ENCODE results near the gene MRPS18A. TPM values are rescaled to one million over a fixed set of nuclear protein-coding genes. Genes with fewer than 3 reads are reported as not detected.
"Not testable (repeated sequence)": the region's sequence is repeated elsewhere in the genome, so short reads cannot be mapped to it uniquely, and the experiment has no call there.

Gene MRPS18A
- polyA plus RNA-seq, 1 experiment: 41.0 TPM

- no peak overlapping the region for H3K27ac ChIP-seq (ENCODE audit: low read depth, low read length)
- POLR2A ChIA-PET: interaction anchor here (0.5 to 1.6 kb wide), 2 partner anchors 104 to 110 kb away, joined by 4 to 8 read pairs; partner anchors contain the start of gene VEGFA
Measured at GRCh38 chr6:43666196-43666920, 21.2 kb downstream of the MRPS18A start.

DNA sequence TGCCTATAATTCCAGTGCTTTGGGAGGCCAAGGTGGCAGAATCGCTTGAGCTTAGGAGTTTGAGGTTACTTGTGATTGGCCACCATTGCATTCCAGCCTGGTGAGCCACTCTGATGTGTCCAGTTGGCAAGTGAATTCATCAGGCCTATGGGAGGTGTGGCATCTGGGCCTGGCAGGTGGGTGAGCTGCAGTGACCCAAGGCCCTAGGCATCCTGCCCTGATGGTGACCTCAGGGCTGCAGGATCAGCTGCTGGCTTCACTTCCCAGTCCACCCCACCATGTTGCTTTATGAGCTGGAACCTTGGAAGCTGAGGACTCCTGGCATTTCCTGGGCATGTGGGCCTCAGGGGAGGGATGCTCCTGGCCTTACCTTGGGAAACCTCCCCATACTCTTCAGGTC is 22.2 kb downstream of the MRPS18A start:
- DNase-seq (ENCODE audit: low read depth, low spot score): no peak
- H3K9me3 ChIP-seq (ENCODE audit: control insufficient read depth, insufficient read depth, low read length): peaks cover 5% of the 10 kb centered on the region; the same call in 1 of the 2 replicates
- CTCF ChIA-PET: interaction anchor here (1.3 to 8.9 kb wide), 5 partner anchors 19 to 414 kb away, joined by 4 to 90 read pairs (median 9); partner anchors contain the start of gene VEGFA
- no peak overlapping the region for H3K4me3 ChIP-seq (ENCODE audit: low read depth, low read length)
- POLR2A ChIA-PET: interaction anchor here (0.9 to 1.0 kb wide), 3 partner anchors 12 to 36 kb away, joined by 3 read pairs; partner anchors contain the start of gene MAD2L1BP
- no peak overlapping the region for H3K27ac ChIP-seq (ENCODE audit: low read depth, low read length)
- peaks cover 5% of the 10 kb centered on the region for H3K27me3 ChIP-seq (ENCODE audit: control insufficient read depth, insufficient read depth, low read length)
- TF ChIP-seq CTCF (IDR thresholded peaks at IDR 0.05; ENCODE audit: low read depth, low read length): no peak

More at GRCh38 chr6:43666196-43666920, 21.2 kb downstream of the MRPS18A start:
- peaks cover 5% of the 10 kb centered on the region for H3K27me3 ChIP-seq (ENCODE audit: control insufficient read depth, insufficient read depth, low read length)
- no peak for TF ChIP-seq CTCF (IDR thresholded peaks at IDR 0.05; ENCODE audit: low read depth, low read length)
- peaks cover 2% of the 10 kb centered on the region; the same call in 1 of the 2 replicates for H3K9me3 ChIP-seq (ENCODE audit: control insufficient read depth, insufficient read depth, low read length)
- no peak for DNase-seq (ENCODE audit: low read depth, low spot score)
- CTCF ChIA-PET: interaction anchor here (0.6 to 8.9 kb wide), 18 partner anchors 11 to 413 kb away, joined by 3 to 90 read pairs (median 4); partner anchors contain the start of gene VEGFA
- no peak overlapping the region for H3K4me3 ChIP-seq (ENCODE audit: low read depth, low read length)

- peaks cover 11% of the 10 kb centered on the region; the same call in 1 of the 2 replicates for H3K9me3 ChIP-seq (ENCODE audit: control insufficient read depth, insufficient read depth, low read length)
- H3K4me3 ChIP-seq (ENCODE audit: low read depth, low read length); POLR2A ChIA-PET; H3K27ac ChIP-seq (ENCODE audit: low read depth, low read length); DNase-seq (ENCODE audit: low read depth, low spot score); H3K27me3 ChIP-seq (ENCODE audit: control insufficient read depth, insufficient read depth, low read length): not testable (repeated sequence)
- CTCF ChIA-PET: interaction anchor here (8.9 kb wide), 1 partner anchor 417 kb away, joined by 90 read pairs; no protein-coding TSS in a partner anchor
Measured at GRCh38 chr6:43662948-43663347, 24.6 kb downstream of the MRPS18A start.

GRCh38 chr6:43658161-43658560 is 29.4 kb downstream of the MRPS18A start:
- peaks cover 11% of the 10 kb centered on the region; the same call in 1 of the 2 replicates for H3K9me3 ChIP-seq (ENCODE audit: control insufficient read depth, insufficient read depth, low read length)
- no peak overlapping the region for H3K4me3 ChIP-seq (ENCODE audit: low read depth, low read length)
- POLR2A ChIA-PET: interaction anchor here (0.7 kb wide), 1 partner anchor 29 kb away, joined by 4 read pairs; the partner anchor contains the start of gene MRPS18A
- no peak overlapping the region for H3K27ac ChIP-seq (ENCODE audit: low read depth, low read length)
- DNase-seq (ENCODE audit: low read depth, low spot score): no peak
- CTCF ChIA-PET: no interaction called here
- no peak for TF ChIP-seq CTCF (IDR thresholded peaks at IDR 0.05; ENCODE audit: low read depth, low read length)
- peaks cover 2% of the 10 kb centered on the region for H3K27me3 ChIP-seq (ENCODE audit: control insufficient read depth, insufficient read depth, low read length)

DNA sequence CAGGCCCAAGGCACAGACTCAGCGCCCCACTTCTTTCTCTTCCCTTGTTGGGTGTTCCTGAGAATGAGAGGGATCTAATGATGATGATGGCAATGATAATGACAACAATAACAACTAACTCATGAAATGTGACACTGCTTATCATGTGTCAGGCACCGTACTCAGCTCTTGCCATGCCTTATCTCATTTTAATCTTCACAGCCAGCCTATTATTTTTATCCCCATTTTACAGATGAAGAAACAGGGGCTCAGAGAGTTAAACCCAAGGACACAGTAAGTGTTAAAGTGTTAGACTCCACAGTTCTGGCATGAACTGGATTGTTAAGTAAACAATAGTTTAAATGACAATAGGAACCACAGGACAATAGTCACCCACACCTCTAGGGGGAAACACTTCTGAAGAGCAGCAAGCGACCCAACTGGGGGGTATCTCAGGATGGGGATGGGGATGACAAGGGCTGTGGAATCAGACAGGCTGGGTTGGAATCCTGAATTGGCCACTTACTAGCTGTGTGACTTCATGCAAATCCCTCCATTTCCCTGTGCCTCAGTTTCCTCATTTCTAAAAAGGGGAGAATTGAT is 30.3 kb downstream of the MRPS18A start:
- no peak overlapping the region for H3K4me3 ChIP-seq (ENCODE audit: low read depth, low read length)
- DNase-seq (ENCODE audit: low read depth, low spot score): no peak
- ChIA-PET CTCF (interaction anchor here (1.1 to 1.9 kb wide), 2 partner anchors 10 to 112 kb away, joined by 3 to 5 read pairs; no protein-coding TSS in a partner anchor), POLR2A (interaction anchor here (0.7 kb wide), 1 partner anchor 30 kb away, joined by 4 read pairs; the partner anchor contains the start of gene MRPS18A)
- no peak for TF ChIP-seq CTCF (IDR thresholded peaks at IDR 0.05; ENCODE audit: low read depth, low read length)
- H3K27me3 ChIP-seq (ENCODE audit: control insufficient read depth, insufficient read depth, low read length): peaks cover 2% of the 10 kb centered on the region
- peaks cover 11% of the 10 kb centered on the region; the same call in 1 of the 2 replicates for H3K9me3 ChIP-seq (ENCODE audit: control insufficient read depth, insufficient read depth, low read length)
- H3K27ac ChIP-seq (ENCODE audit: low read depth, low read length): no peak overlapping the region

GRCh38 chr6:43652822-43653221 is 34.8 kb downstream of the MRPS18A start:
- POLR2A ChIA-PET: interaction anchor here (0.7 kb wide), 1 partner anchor 13 kb away, joined by 3 read pairs; no protein-coding TSS in a partner anchor
- not testable (repeated sequence) for DNase-seq (ENCODE audit: low read depth, low spot score); H3K27me3 ChIP-seq (ENCODE audit: control insufficient read depth, insufficient read depth, low read length); H3K27ac ChIP-seq (ENCODE audit: low read depth, low read length); H3K9me3 ChIP-seq (ENCODE audit: control insufficient read depth, insufficient read depth, low read length); H3K4me3 ChIP-seq (ENCODE audit: low read depth, low read length)
- CTCF ChIA-PET: interaction anchor here (0.7 kb wide), 2 partner anchors 121 to 134 kb away, joined by 4 to 6 read pairs; no protein-coding TSS in a partner anchor
